Upper lobe of left lung (tissue), 6 donors: ENCODE results near the gene ZNF266. TPM values are rescaled to one million over a fixed set of nuclear protein-coding genes. Genes with fewer than 3 reads are reported as not detected.

Source experiments
- ATAC-seq, 2 donors: fragments of 200-7000 bp; cut with Tn5 transposase; one replicate each; pipeline ENCODE4 v1.9.1; 2022; ENCODE audit warnings: mild to moderate bottlenecking in 2 of 2, moderate library complexity in 2 of 2; ENCODE audit not compliant: low FRiP score in 2 of 2
- DNase-seq, 2 donors: peaks; one replicate each; pipeline ENCODE4 v3.0.0-alpha.2; 2019 to 2020
- H3K27ac ChIP-seq, 4 donors: fragments of 200-600 bp; sonication (generic); one replicate each; pipeline ENCODE4 v1.5.1; 2016 to 2019
- H3K27me3 ChIP-seq, 4 donors: fragments of 200-600 bp; sonication (generic); one replicate each; pipeline ENCODE4 v1.5.1; 2017 to 2019
- H3K36me3 ChIP-seq, 4 donors: fragments of 200-600 bp; sonication (generic); one replicate each; pipeline ENCODE4 v1.5.1; 2016 to 2019
- H3K4me1 ChIP-seq, 4 donors: fragments of 200-600 bp; sonication (generic); one replicate each; pipeline ENCODE4 v1.5.1; 2018 to 2019
- H3K4me3 ChIP-seq, 4 donors: fragments of 200-600 bp; sonication (generic); one replicate each; pipeline ENCODE4 v1.5.1; 2017 to 2019; ENCODE audit warnings: mild to moderate bottlenecking in 2 of 4, moderate library complexity in 1 of 4
- H3K9me3 ChIP-seq, 4 donors: fragments of 200-600 bp; sonication (generic); one replicate each; pipeline ENCODE4 v1.5.1; 2018 to 2019
- CTCF ChIP-seq, 6 experiments: fragments of 450-650 bp in 4 of 6; fragments of 200-600 bp in 2 of 6; sonication (generic) in 2 of 6; IDR thresholded peaks; one replicate each; pipeline ENCODE4 v1.5.1; 2016 to 2019; ENCODE audit warnings: antibody characterized with exemption in 6 of 6
- EP300 ChIP-seq, 4 donors: sonication (generic); formaldehyde crosslinking; IDR thresholded peaks; one replicate each; pipeline ENCODE4 v1.5.1; 2017; ENCODE audit warnings: antibody characterized with exemption in 4 of 4, control low read depth in 2 of 4
- POLR2A ChIP-seq, 4 donors: fragments of 450-650 bp; IDR thresholded peaks; one replicate each; pipeline ENCODE4 v1.5.1; 2016 to 2017; ENCODE audit warnings: antibody characterized with exemption in 4 of 4, mild to moderate bottlenecking in 2 of 4
- POLR2AphosphoS5 ChIP-seq, 2 donors: sonication (generic); formaldehyde crosslinking; IDR thresholded peaks; one replicate each; pipeline ENCODE4 v1.5.1; 2017; ENCODE audit warnings: antibody characterized with exemption in 2 of 2
- WGBS, 2 donors: methylation state at CpG; one replicate each; pipeline ENCODE4 v1.1.5; 2017 to 2018; 5-methylcytosine and 5-hydroxymethylcytosine counted together
- total RNA-seq, 6 donors: library from RNA; depleted of rRNA in 4 of 6; stranded (reverse); fragments of >200 nt in 4 of 6; gene quantifications; one replicate each; pipeline versions ENCODE4 v1.1.0 to v1.2.1, GENCODE V29; 2016 to 2021
- donor health status: DM: no; HTN: no; CAD: no; lungs with moderate emphysema.
- donor health status: DM: no; HTN: yes; CAD: no; lungs with severe emphysema.

Gene ZNF266
- total RNA-seq, 6 donors from 2014 or later = 19.2 to 49.2 (median 25.6) TPM

GRCh38 chr19:9430444-9430843 lies 4.9 kb downstream of the ZNF266 start:
- TF ChIP-seq POLR2AphosphoS5 (IDR thresholded peaks at IDR 0.05) (no peak), CTCF (IDR thresholded peaks at IDR 0.05) (no peak), POLR2A (IDR thresholded peaks at IDR 0.05) (no peak), EP300 (IDR thresholded peaks at IDR 0.05) (no peak)
- H3K36me3 ChIP-seq = peaks cover 12 to 75% (median 43%) of the 10 kb centered on the region in 4 donors
- peaks cover 12 to 15% (median 13%) of the 10 kb centered on the region in 4 donors for H3K4me1 ChIP-seq
- no peak overlapping the region for H3K27ac ChIP-seq
- no peaks in the 10 kb centered on the region for H3K27me3 ChIP-seq
- ATAC-seq = no peak
- DNase-seq = no peak
- peaks cover 0 to 12% (median 3%) of the 10 kb centered on the region in 4 donors for H3K9me3 ChIP-seq
- 100% methylated on average over 1 of the region's 1 CpG for WGBS, 2 donors
- H3K4me3 ChIP-seq = no peak overlapping the region

GRCh38 chr19:9427941-9428340 lies 7.4 kb downstream of the ZNF266 start:
- no peaks in the 10 kb centered on the region for H3K27me3 ChIP-seq
- H3K36me3 ChIP-seq = peaks cover 27 to 96% (median 60%) of the 10 kb centered on the region in 4 donors
- no peaks in the 10 kb centered on the region for H3K4me1 ChIP-seq
- whole genome bisulfite sequencing, 2 donors = 75 to 86% methylated on average over 5 to 6 of the region's 6 CpGs
- H3K4me3 ChIP-seq = no peak overlapping the region
- ATAC-seq (no peak), DNase-seq (no peak)
- peaks cover 0 to 29% (median 23%) of the 10 kb centered on the region in 4 donors for H3K9me3 ChIP-seq
- TF ChIP-seq POLR2A (IDR thresholded peaks at IDR 0.05) (no peak), CTCF (IDR thresholded peaks at IDR 0.05) (no peak), EP300 (IDR thresholded peaks at IDR 0.05) (no peak)
- no peak overlapping the region for H3K27ac ChIP-seq

GRCh38 chr19:9413240-9413954 lies 22.0 kb downstream of the ZNF266 start:
- WGBS, 2 donors = 97 to 99% methylated on average over 14 of the region's 14 CpGs
- Histone ChIP-seq H3K4me3 (no peak overlapping the region), H3K27ac (no peak overlapping the region), H3K9me3 (peaks cover 85 to 98% (median 97%) of the 10 kb centered on the region in 4 donors), H3K27me3 (no peaks in the 10 kb centered on the region), H3K4me1 (no peaks in the 10 kb centered on the region), H3K36me3 (peaks cover 51 to 61% (median 59%) of the 10 kb centered on the region in 4 donors)
- ATAC-seq (no peak), DNase-seq (no peak)
- TF ChIP-seq EP300 (IDR thresholded peaks at IDR 0.05) (no peak), CTCF (IDR thresholded peaks at IDR 0.05) (no peak), POLR2A (IDR thresholded peaks at IDR 0.05) (no peak), POLR2AphosphoS5 (IDR thresholded peaks at IDR 0.05) (no peak)

GRCh38 chr19:9407827-9408226 lies 27.5 kb downstream of the ZNF266 start:
- Histone ChIP-seq H3K27me3 (no peaks in the 10 kb centered on the region), H3K27ac (no peak overlapping the region), H3K4me3 (no peak overlapping the region), H3K4me1 (peaks cover 0 to 10% (median 1%) of the 10 kb centered on the region in 4 donors), H3K36me3 (peaks cover 0 to 6% (median 5%) of the 10 kb centered on the region in 4 donors), H3K9me3 (peaks cover 39 to 91% (median 90%) of the 10 kb centered on the region in 4 donors)
- TF ChIP-seq EP300 (IDR thresholded peaks at IDR 0.05) = no peak
- TF ChIP-seq POLR2AphosphoS5 (IDR thresholded peaks at IDR 0.05) = no peak
- no peak for TF ChIP-seq CTCF (IDR thresholded peaks at IDR 0.05)
- no peak for TF ChIP-seq POLR2A (IDR thresholded peaks at IDR 0.05)
- ATAC-seq (no peak), DNase-seq (no peak)
- 72 to 73% methylated on average over 5 of the region's 5 CpGs for WGBS, 2 donors
